Measurements from ENCODE around the gene ANKS1B. TPM values are rescaled to one million over a fixed set of nuclear protein-coding genes. Genes with fewer than 3 reads are reported as not detected.
A peak's percentile ranks its signal among the peaks of the same experiment; 100 is the strongest.
"Not testable (repeated sequence)": the region's sequence is repeated elsewhere in the genome, so short reads cannot be mapped to it uniquely, and the experiment has no call there.

Gene ANKS1B
- total RNA-seq, 1 donor from 2014 or later = 3.6 TPM

- ATAC-seq (no peak), DNase-seq (ENCODE audit: low spot score) (no peak)
Measured at GRCh38 chr12:99879439-99879838, 105.3 kb downstream of the ANKS1B start.

- no peak for DNase-seq (ENCODE audit: low spot score)
- no peak for ATAC-seq
Measured at GRCh38 chr12:99875081-99875480, 109.7 kb downstream of the ANKS1B start.

GRCh38 chr12:99870085-99870484 is 114.7 kb downstream of the ANKS1B start:
- DNase-seq (ENCODE audit: low spot score) (no peak), ATAC-seq (no peak)

GRCh38 chr12:99861731-99862130 is 123.0 kb downstream of the ANKS1B start:
- DNase-seq (ENCODE audit: low spot score) (no peak), ATAC-seq (no peak)

GRCh38 chr12:99859126-99859525 is 125.6 kb downstream of the ANKS1B start:
- DNase-seq (ENCODE audit: low spot score) (no peak), ATAC-seq (no peak)

- ATAC-seq = no peak
- no peak for DNase-seq (ENCODE audit: low spot score)
Measured at GRCh38 chr12:99852666-99853065, 132.1 kb downstream of the ANKS1B start.

- DNase-seq (ENCODE audit: low spot score) (no peak), ATAC-seq (no peak)
Measured at GRCh38 chr12:99847936-99848335, 136.8 kb downstream of the ANKS1B start.

GRCh38 chr12:99834710-99835109 is 150.0 kb downstream of the ANKS1B start:
- ATAC-seq (no peak), DNase-seq (ENCODE audit: low spot score) (no peak)

- ATAC-seq (no peak), DNase-seq (ENCODE audit: low spot score) (no peak)
Measured at GRCh38 chr12:99833397-99833796, 151.3 kb downstream of the ANKS1B start.

GRCh38 chr12:99824900-99825542 is 159.7 kb downstream of the ANKS1B start:
- ATAC-seq (no peak), DNase-seq (ENCODE audit: low spot score) (no peak)

- ATAC-seq (no peak), DNase-seq (ENCODE audit: low spot score) (no peak)
Measured at GRCh38 chr12:99822273-99822672, 162.5 kb downstream of the ANKS1B start.

- ATAC-seq (peak; percentile 72), DNase-seq (ENCODE audit: low spot score) (no peak)
Measured at GRCh38 chr12:99810718-99811593, 173.8 kb downstream of the ANKS1B start.

- peak; percentile 96 for ATAC-seq
- no peak for DNase-seq (ENCODE audit: low spot score)
Measured at GRCh38 chr12:99809909-99810308, 174.8 kb downstream of the ANKS1B start.

- DNase-seq (ENCODE audit: low spot score) (no peak), ATAC-seq (no peak)
Measured at GRCh38 chr12:99806304-99806703, 178.4 kb downstream of the ANKS1B start.

- ATAC-seq = no peak
- DNase-seq (ENCODE audit: low spot score) = no peak
Measured at GRCh38 chr12:99804715-99805114, 180.0 kb downstream of the ANKS1B start.

- ATAC-seq = no peak
- no peak for DNase-seq (ENCODE audit: low spot score)
Measured at GRCh38 chr12:99800605-99801004, 184.1 kb downstream of the ANKS1B start.

GRCh38 chr12:99797931-99798330 is 186.8 kb downstream of the ANKS1B start:
- DNase-seq (ENCODE audit: low spot score); ATAC-seq: not testable (repeated sequence)

- DNase-seq (ENCODE audit: low spot score) (no peak), ATAC-seq (no peak)
Measured at GRCh38 chr12:99783421-99783820, 201.3 kb downstream of the ANKS1B start.

GRCh38 chr12:99772274-99772673 is 212.5 kb downstream of the ANKS1B start:
- no peak for ATAC-seq
- DNase-seq (ENCODE audit: low spot score) = no peak

GRCh38 chr12:99771659-99772058 is 213.1 kb downstream of the ANKS1B start:
- DNase-seq (ENCODE audit: low spot score) = no peak
- ATAC-seq = no peak

GRCh38 chr12:99769396-99769980 is 215.2 kb downstream of the ANKS1B start:
- no peak for ATAC-seq

GRCh38 chr12:99768758-99769157 is 216.0 kb downstream of the ANKS1B start:
- no peak for DNase-seq (ENCODE audit: low spot score)
- no peak for ATAC-seq

More at GRCh38 chr12:99769396-99769980, 215.2 kb downstream of the ANKS1B start:
- no peak for DNase-seq (ENCODE audit: low spot score)

All from left lobe of liver (tissue), 2 donors.